ENCODE data around the gene FRYL. TPM values are rescaled to one million over a fixed set of nuclear protein-coding genes. Genes with fewer than 3 reads are reported as not detected.
A peak's percentile ranks its signal among the peaks of the same experiment; 100 is the strongest.
"Not testable (repeated sequence)": the region's sequence is repeated elsewhere in the genome, so short reads cannot be mapped to it uniquely, and the experiment has no call there.

The FRYL gene
- 10 to 100 TPM; 45.1 to 47.2 (median 46.7) TPM for total RNA-seq

- Mint-ChIP-seq H3K9me3 (no peaks in the 10 kb centered on the region), H3K27me3 (ENCODE audit: low read depth) (no peaks in the 10 kb centered on the region)
- peak; percentile 96 for DNase-seq
These were observed at the start of gene FRYL for GRCh38 chr4:48779998-48780864. FRYL (minus strand) TSS chr4:48780279; CDS start chr4:48634410, 145,869 bp downstream.

DNA sequence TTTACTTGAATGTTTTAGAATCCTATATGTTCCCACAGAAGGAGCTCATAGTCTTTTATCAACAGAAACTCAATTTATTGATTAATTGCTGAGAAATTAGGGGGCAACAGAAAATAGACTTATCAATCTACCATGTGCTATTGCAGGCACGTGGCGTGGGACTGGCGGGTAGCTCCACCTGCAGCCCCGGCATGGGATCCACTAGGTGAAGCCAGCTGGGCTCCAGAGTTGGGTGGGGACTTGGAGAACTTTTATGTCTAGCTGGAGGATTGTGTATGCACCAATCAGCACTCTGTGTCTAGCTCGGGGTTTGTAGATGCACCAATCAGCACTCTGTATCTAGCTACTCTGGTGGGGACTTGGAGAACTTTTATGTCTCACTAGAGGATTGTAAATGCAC, 47.5 kb upstream of the FRYL start:
- no peaks in the 10 kb centered on the region for H3K9me3 Mint-ChIP-seq
- DNase-seq, result no peak

More at GRCh38 chr4:48779998-48780864, at the start of gene FRYL:
- Mint-ChIP-seq H3K4me1 (ENCODE audit: low read depth) (peaks cover 43% of the 10 kb centered on the region), H3K36me3 (ENCODE audit: insufficient read depth) (no peaks in the 10 kb centered on the region), H3K4me3 (peak within 1 kb of the TSS; percentile 89)
- ATAC-seq, result peak; percentile 92 to 94

GRCh38 chr4:48821431-48821830, 41.4 kb upstream of the FRYL start:
- ATAC-seq; H3K27me3 Mint-ChIP-seq (ENCODE audit: low read depth); H3K9me3 Mint-ChIP-seq; H3K4me1 Mint-ChIP-seq (ENCODE audit: low read depth); H3K4me3 Mint-ChIP-seq; H3K36me3 Mint-ChIP-seq (ENCODE audit: insufficient read depth); DNase-seq: not testable (repeated sequence)

More for the DNA sequence above, 47.5 kb upstream of the FRYL start:
- H3K4me3 Mint-ChIP-seq, result no peak overlapping the region
- no peaks in the 10 kb centered on the region for H3K27me3 Mint-ChIP-seq (ENCODE audit: low read depth)
- no peak for ATAC-seq
- H3K4me1 Mint-ChIP-seq (ENCODE audit: low read depth), result peaks cover 19% of the 10 kb centered on the region
- H3K36me3 Mint-ChIP-seq (ENCODE audit: insufficient read depth), result peaks cover 5% of the 10 kb centered on the region

DNA sequence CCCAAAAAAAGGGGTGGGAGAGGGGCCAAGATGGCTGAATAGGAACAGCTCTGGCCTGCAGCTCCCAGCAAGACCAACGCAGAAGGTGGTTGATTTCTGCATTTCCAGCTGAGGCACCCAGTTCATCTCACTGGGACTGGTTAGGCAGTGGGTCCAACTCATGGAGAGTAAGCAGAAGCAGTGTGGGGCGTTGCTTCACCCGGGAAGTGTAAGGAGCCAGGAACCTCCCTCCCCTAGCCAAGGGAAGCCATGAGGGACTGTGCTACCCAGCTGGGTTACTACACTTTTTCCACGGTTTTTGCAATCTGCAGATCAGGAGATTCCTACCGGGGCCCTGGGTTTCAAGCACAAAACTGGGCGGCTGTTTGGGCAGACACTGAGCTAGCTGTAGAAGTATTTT, 36.9 kb upstream of the FRYL start:
- peaks cover 6% of the 10 kb centered on the region for H3K4me1 Mint-ChIP-seq (ENCODE audit: low read depth)
- H3K9me3 Mint-ChIP-seq, result no peaks in the 10 kb centered on the region
- DNase-seq (no peak), ATAC-seq (no peak)
- no peak overlapping the region for H3K4me3 Mint-ChIP-seq
- no peaks in the 10 kb centered on the region for H3K36me3 Mint-ChIP-seq (ENCODE audit: insufficient read depth)
- H3K27me3 Mint-ChIP-seq (ENCODE audit: low read depth), result peaks cover 12% of the 10 kb centered on the region

GRCh38 chr4:48816297-48816696, 36.2 kb upstream of the FRYL start:
- not testable (repeated sequence) for ATAC-seq

DNA sequence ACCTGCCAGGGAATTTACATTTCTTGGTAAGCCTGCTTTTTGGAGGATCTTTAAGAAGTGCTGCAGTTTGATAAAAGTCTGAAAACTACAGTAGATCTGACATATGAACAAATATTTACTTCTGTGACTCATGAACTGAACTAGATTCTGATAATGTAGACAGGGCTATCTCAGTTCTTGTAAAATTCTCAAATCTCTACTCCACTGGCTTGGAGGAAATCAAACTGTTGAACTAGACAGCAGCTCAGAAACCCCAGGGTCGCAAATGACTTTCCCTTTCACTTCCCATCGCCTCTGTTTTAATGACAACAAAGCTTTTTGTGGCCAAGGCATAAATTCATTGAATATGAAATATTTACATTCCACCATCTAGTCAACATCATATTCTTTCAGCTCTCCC, 35.4 kb upstream of the FRYL start:
- DNase-seq (no peak), ATAC-seq (no peak)
- H3K9me3 Mint-ChIP-seq, result no peaks in the 10 kb centered on the region

More at GRCh38 chr4:48816297-48816696, 36.2 kb upstream of the FRYL start:
- peaks cover 16% of the 10 kb centered on the region for H3K27me3 Mint-ChIP-seq (ENCODE audit: low read depth)
- H3K4me1 Mint-ChIP-seq (ENCODE audit: low read depth); H3K36me3 Mint-ChIP-seq (ENCODE audit: insufficient read depth); H3K9me3 Mint-ChIP-seq; H3K4me3 Mint-ChIP-seq; DNase-seq: not testable (repeated sequence)

DNA sequence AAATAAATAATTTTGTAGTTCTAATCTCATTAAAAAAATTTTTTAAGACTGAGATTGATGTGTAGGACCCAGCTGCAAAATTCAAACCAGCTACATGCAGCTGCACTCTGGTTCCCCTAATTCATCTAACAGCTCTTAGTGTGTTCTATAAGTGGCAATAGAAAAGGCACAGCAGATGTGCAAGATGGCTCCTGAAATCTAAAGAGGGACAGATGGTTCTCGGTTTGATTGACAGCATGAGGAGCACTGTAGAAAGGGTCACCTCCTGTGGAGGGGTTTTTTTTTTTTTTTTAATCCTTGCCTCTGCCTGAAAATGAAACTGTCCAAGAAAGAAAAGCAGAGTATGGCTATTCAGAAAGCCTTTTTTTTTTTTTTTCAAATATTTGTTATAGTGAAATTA, 33.9 kb upstream of the FRYL start:
- Mint-ChIP-seq H3K4me1 (ENCODE audit: low read depth) (peaks cover 9% of the 10 kb centered on the region), H3K27me3 (ENCODE audit: low read depth) (peaks cover 17% of the 10 kb centered on the region), H3K4me3 (no peak overlapping the region), H3K36me3 (ENCODE audit: insufficient read depth) (no peaks in the 10 kb centered on the region), H3K9me3 (no peaks in the 10 kb centered on the region)
- DNase-seq (no peak), ATAC-seq (no peak)

More for the DNA sequence above, 35.4 kb upstream of the FRYL start:
- Mint-ChIP-seq H3K4me3 (no peak overlapping the region), H3K36me3 (ENCODE audit: insufficient read depth) (no peaks in the 10 kb centered on the region), H3K27me3 (ENCODE audit: low read depth) (peaks cover 18% of the 10 kb centered on the region), H3K4me1 (ENCODE audit: low read depth) (peaks cover 9% of the 10 kb centered on the region)

DNA sequence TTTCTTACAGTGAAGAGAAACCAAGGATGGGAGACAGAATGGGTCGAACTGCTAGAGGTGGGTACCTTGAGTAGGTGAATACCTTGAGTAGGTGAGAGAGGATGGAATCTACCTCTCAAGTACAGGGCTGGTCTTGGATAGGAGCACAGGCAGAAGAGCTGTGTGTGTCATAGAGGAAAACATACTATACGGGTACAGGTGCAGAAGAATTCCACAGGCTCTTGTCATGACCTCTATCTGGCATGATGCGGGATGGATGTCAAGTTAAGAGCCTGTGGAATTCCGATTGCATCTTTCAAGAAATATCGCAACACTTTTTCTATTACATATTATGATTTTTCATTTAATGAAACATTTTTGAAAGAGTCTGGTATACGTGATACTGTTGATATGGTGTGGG, 32.8 kb upstream of the FRYL start:
- H3K4me1 Mint-ChIP-seq (ENCODE audit: low read depth), result peaks cover 11% of the 10 kb centered on the region
- DNase-seq, result no peak
- H3K4me3 Mint-ChIP-seq, result no peak overlapping the region
- no peaks in the 10 kb centered on the region for H3K36me3 Mint-ChIP-seq (ENCODE audit: insufficient read depth)
- peaks cover 15% of the 10 kb centered on the region for H3K27me3 Mint-ChIP-seq (ENCODE audit: low read depth)
- ATAC-seq, result no peak
- H3K9me3 Mint-ChIP-seq, result no peaks in the 10 kb centered on the region

DNA sequence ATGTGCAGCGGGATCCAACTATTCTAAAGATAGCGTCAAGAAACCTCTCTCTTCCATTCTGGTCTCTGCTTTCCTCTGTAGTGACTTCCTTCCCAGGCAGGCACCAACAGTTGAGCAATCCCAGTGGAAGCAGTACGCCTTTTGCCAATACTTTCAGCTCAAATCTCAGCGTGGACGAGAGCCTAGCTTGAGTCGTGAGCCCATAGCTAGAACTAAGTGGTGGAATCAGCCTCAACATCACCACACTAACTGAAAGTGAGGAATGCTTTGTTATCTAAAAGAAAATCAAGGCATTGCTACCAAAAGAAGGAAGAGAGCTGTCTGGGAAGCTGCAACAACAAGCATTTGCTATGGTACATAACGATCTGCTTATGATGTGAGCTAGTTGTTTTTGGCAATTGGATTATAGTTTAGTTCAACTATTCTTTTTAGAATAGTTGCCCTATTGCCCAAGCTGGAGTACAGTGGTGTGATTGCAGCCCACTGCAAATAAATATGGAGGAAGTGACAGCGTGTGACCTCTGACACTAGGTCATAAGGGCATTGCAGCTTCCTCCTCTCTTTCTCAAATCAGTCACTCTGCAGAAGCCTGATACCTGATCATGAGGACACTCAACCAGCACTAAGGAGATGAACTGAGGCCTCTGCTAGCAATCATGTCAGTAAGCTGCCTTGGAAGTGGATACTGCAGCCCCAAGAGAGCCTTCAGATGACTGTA, 24.7 kb upstream of the FRYL start:
- peaks cover 2% of the 10 kb centered on the region for H3K4me1 Mint-ChIP-seq (ENCODE audit: low read depth)
- H3K9me3 Mint-ChIP-seq, result no peaks in the 10 kb centered on the region
- H3K4me3 Mint-ChIP-seq, result no peak overlapping the region
- ATAC-seq, result no peak
- no peak for DNase-seq
- H3K27me3 Mint-ChIP-seq (ENCODE audit: low read depth), result peaks cover 3% of the 10 kb centered on the region
- no peaks in the 10 kb centered on the region for H3K36me3 Mint-ChIP-seq (ENCODE audit: insufficient read depth)

GRCh38 chr4:48801016-48801715, 21.1 kb upstream of the FRYL start:
- Mint-ChIP-seq H3K36me3 (ENCODE audit: insufficient read depth) (no peaks in the 10 kb centered on the region), H3K4me3 (no peak overlapping the region), H3K9me3 (no peaks in the 10 kb centered on the region), H3K27me3 (ENCODE audit: low read depth) (no peaks in the 10 kb centered on the region), H3K4me1 (ENCODE audit: low read depth) (no peaks in the 10 kb centered on the region)
- ATAC-seq (no peak), DNase-seq (no peak)

DNA sequence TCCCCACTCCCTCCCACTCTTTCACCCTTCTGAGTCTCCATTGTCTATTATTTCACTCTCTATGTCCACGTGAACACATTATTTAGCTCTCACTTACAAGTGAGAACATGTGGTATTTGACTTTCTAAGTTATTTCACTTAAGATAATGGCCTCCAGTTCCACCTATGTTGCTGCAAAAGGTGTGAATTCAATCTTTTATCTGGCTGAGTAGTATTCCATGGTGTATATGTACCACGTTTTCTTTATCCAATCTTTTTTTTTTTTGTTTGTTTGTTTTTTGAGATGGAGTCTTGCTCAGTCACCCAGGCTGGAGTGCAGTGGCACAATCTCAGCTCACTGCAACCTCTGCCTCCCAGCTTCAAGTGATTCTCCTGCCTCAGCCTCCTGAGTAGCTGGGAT, 20.1 kb upstream of the FRYL start:
- not testable (repeated sequence) for ATAC-seq; H3K4me1 Mint-ChIP-seq (ENCODE audit: low read depth); DNase-seq; H3K36me3 Mint-ChIP-seq (ENCODE audit: insufficient read depth); H3K4me3 Mint-ChIP-seq; H3K9me3 Mint-ChIP-seq; H3K27me3 Mint-ChIP-seq (ENCODE audit: low read depth)

DNA sequence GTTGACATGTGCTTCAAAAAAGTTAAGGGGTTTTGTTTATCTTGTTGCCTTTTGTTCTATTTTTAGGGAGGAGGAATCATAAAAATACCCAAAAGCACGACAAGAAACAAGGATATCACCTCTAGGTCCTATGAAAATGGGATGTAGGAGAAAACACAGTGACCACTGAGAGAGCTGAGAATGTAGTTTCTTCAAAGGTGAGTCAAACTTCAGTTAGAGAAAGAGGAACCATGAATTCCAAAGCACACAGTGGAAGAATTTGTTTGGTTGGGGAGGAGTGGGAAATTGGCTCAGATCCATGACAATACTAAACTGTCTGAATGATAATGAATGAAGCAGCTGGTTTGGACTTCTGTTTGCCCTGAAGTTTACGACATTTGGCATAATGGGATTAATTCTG, 19.1 kb upstream of the FRYL start:
- ATAC-seq (no peak), DNase-seq (no peak)
- Mint-ChIP-seq H3K4me1 (ENCODE audit: low read depth) (no peaks in the 10 kb centered on the region), H3K9me3 (no peaks in the 10 kb centered on the region), H3K4me3 (no peak overlapping the region), H3K27me3 (ENCODE audit: low read depth) (no peaks in the 10 kb centered on the region), H3K36me3 (ENCODE audit: insufficient read depth) (no peaks in the 10 kb centered on the region)

- no peak overlapping the region for H3K4me3 Mint-ChIP-seq
- no peaks in the 10 kb centered on the region for H3K27me3 Mint-ChIP-seq (ENCODE audit: low read depth)
- H3K4me1 Mint-ChIP-seq (ENCODE audit: low read depth), result no peaks in the 10 kb centered on the region
- no peaks in the 10 kb centered on the region for H3K9me3 Mint-ChIP-seq
- no peak for DNase-seq
- no peak for ATAC-seq
- H3K36me3 Mint-ChIP-seq (ENCODE audit: insufficient read depth), result no peaks in the 10 kb centered on the region
These were observed 18.0 kb upstream of the FRYL start for GRCh38 chr4:48798117-48798516.

- H3K27me3 Mint-ChIP-seq (ENCODE audit: low read depth), result no peaks in the 10 kb centered on the region
- no peak overlapping the region for H3K4me3 Mint-ChIP-seq
- H3K9me3 Mint-ChIP-seq, result no peaks in the 10 kb centered on the region
- peaks cover 4% of the 10 kb centered on the region for H3K4me1 Mint-ChIP-seq (ENCODE audit: low read depth)
- DNase-seq (no peak), ATAC-seq (no peak)
- no peaks in the 10 kb centered on the region for H3K36me3 Mint-ChIP-seq (ENCODE audit: insufficient read depth)
These were observed 17.0 kb upstream of the FRYL start for GRCh38 chr4:48796927-48797679.

Data from activated T-cell treated with anti-CD3 and anti-CD28 coated beads, Interleukin-2, amount 50 U/mL, for 4 hours (primary cell).